ENCODE results near the gene S100A2. TPM values are rescaled to one million over a fixed set of nuclear protein-coding genes. Genes with fewer than 3 reads are reported as not detected.
"Not testable (repeated sequence)": the region's sequence is repeated elsewhere in the genome, so short reads cannot be mapped to it uniquely, and the experiment has no call there.

S100A2 gene
- total and polyA plus RNA-seq, 10 donors: 0.60 to 5.2 (median 0.97) TPM; not detected in 5

DNA sequence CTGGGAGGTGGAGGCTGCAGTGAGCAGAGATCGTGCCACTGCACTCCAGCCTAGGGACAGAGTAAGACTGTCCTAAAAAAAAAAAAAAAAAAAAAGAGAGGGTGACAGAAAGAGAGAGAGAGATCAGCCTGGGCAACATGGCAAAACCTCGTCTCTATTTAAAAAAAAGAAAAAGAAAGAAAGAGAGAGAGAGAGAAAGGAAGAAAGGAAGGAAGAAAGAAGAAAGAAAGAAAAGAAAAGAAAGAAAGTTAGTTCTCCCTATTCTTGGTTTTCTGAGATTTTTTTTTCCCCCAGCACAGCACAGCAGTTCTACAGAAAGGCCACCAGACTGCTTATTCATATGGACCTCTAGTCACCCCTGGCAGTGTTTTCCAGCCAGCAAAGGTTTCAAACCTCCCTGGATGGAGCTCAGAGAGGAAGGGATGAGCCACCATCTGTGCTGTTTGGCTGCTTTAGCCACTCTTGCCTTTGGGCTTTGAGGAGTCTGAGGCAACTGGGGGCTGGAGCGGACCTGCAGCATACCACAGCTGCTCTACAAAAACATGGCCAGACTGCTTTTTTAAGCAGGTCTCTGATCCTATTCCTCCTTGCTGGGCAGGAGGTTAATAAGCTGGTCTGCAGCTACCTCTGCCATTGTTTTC lies 40.4 kb downstream of the S100A2 start:
- 48 to 79% (median 49%) methylated on average over 3 of the region's 3 CpGs for WGBS, 5 donors
- H3K9me3 ChIP-seq: no peaks in the 10 kb centered on the region
- DNase-seq: peak; percentile 29
- H3K4me1 ChIP-seq: peaks cover 0 to 17% (median 0%) of the 10 kb centered on the region in 6 donors
- no peak overlapping the region for H3K4me3 ChIP-seq
- TF ChIP-seq POLR2A (IDR thresholded peaks at IDR 0.05) (no peak), POLR2AphosphoS5 (IDR thresholded peaks at IDR 0.05) (no peak)
- peak overlapping the region in 1 of 8 donors; percentile 76 for H3K27ac ChIP-seq
- H3K27me3 ChIP-seq (replicated peaks in 1 of 7): no peaks in the 10 kb centered on the region
- intact Hi-C loops (cut with DNase I; ENCODE audit: low total_unique reads): no loop called here
- no peaks in the 10 kb centered on the region for H3K36me3 ChIP-seq

DNA sequence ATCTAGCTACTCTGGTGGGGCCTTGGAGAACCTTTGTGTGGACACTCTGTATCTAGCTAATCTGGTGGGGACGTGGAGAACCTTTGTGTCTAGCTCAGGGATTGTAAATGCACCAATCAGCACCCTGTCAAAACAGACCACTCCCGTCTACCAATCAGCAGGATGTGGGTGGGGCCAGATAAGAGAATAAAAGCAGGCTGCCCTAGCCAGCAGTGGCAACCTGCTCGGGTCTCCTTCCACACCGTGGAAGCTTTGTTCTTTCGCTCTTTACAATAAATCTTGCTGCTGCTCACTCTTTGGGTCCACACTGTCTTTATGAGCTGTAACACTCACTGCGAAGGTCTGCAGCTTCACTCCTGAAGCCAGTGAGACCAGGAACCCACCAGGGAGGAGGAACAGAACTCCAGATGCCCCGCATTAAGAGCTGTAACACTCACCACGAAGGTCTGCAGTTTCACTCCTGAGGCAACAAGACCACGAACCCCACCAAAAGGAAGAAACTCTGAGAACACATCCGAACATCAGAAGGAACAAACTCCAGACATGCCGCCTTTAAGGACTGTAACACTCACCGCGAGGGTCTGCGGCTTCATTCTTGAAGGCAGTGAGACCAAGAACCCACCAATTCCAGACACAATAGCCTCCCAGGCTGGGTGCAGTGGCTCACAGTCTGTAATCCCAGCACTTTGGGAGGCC lies 43.1 kb downstream of the S100A2 start:
- peak; percentile 16 for DNase-seq
- H3K4me1 ChIP-seq: peaks cover 0 to 24% (median 0%) of the 10 kb centered on the region in 6 donors
- H3K27me3 ChIP-seq (replicated peaks in 1 of 7); intact Hi-C loops (cut with DNase I; ENCODE audit: low total_unique reads); H3K4me3 ChIP-seq; H3K9me3 ChIP-seq; H3K27ac ChIP-seq; H3K36me3 ChIP-seq: not testable (repeated sequence)
- WGBS, 5 donors: 62 to 72% (median 65%) methylated on average over 13 to 14 of the region's 14 CpGs

DNA sequence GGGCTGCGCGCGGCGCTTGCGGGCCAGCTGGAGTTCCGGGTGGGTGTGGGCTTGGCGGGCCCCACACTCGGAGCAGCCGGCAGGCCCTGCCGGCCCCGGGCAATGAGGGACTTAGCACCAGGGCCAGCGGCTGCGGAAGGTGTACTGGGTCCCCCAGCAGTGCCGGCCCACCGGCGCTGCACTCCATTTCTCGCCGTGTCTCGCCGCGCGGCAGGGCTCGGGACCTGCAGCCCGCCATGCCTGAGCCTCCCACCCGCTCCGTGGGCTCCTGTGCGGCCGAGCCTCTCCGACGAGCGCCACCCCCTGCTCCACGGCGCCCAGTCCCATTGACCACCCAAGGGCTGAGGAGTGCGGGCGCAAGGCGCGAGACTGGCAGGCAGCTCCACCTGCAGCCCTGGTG lies 43.8 kb downstream of the S100A2 start:
- H3K9me3 ChIP-seq; H3K36me3 ChIP-seq; H3K27ac ChIP-seq; DNase-seq; H3K4me3 ChIP-seq; intact Hi-C loops (cut with DNase I; ENCODE audit: low total_unique reads); H3K27me3 ChIP-seq (replicated peaks in 1 of 7): not testable (repeated sequence)
- 95 to 99% (median 97%) methylated on average over 22 to 37 of the region's 37 CpGs for WGBS, 5 donors
- H3K4me1 ChIP-seq: peaks cover 0 to 20% (median 0%) of the 10 kb centered on the region in 6 donors

DNA sequence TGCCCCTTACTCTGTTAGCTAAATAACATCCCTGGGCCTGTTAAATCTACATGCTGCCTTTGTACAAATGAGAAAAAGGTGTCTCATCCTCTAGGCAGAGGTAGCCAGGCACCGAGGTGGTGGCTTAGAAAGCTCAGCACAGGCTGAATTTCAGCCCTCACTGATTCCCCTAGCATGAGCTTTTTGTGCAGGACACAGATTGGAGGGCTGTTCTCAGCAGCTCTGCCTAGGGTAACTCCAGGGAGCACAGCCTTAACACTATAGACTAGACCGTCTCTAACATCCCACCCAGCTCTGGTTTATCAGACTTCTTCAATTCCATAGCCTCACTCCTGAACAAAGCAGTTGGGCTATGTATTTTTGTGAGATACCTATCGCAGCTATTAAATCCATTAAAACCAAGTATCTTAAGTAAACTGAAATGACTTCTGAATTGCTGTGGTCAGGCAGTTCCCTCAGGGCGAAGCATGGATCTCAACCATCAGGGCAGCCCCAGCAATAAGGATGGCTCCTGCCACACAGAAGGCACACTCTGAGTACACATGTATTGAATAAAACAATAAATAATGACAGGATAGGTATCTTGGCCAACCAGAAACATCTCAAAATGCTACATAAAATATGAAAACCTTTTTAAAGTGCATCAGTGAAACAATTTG lies 44.7 kb downstream of the S100A2 start:
- H3K27me3 ChIP-seq (replicated peaks in 1 of 7): no peaks in the 10 kb centered on the region
- H3K4me1 ChIP-seq: peaks cover 0 to 16% (median 0%) of the 10 kb centered on the region in 6 donors
- intact Hi-C loops (cut with DNase I; ENCODE audit: low total_unique reads): no loop called here
- 89 to 99% (median 94%) methylated on average over 4 of the region's 4 CpGs for WGBS, 5 donors
- TF ChIP-seq, protein P1, sequence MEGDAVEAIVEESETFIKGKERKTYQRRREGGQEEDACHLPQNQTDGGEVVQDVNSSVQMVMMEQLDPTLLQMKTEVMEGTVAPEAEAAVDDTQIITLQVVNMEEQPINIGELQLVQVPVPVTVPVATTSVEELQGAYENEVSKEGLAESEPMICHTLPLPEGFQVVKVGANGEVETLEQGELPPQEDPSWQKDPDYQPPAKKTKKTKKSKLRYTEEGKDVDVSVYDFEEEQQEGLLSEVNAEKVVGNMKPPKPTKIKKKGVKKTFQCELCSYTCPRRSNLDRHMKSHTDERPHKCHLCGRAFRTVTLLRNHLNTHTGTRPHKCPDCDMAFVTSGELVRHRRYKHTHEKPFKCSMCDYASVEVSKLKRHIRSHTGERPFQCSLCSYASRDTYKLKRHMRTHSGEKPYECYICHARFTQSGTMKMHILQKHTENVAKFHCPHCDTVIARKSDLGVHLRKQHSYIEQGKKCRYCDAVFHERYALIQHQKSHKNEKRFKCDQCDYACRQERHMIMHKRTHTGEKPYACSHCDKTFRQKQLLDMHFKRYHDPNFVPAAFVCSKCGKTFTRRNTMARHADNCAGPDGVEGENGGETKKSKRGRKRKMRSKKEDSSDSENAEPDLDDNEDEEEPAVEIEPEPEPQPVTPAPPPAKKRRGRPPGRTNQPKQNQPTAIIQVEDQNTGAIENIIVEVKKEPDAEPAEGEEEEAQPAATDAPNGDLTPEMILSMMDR (IDR thresholded peaks at IDR 0.05 in 8 of 11, conservative IDR thresholded peaks at IDR 0.05 in 3 of 11): no peak
- TF ChIP-seq POLR2AphosphoS5 (IDR thresholded peaks at IDR 0.05): no peak
- TF ChIP-seq POLR2A (IDR thresholded peaks at IDR 0.05): no peak
- no peak overlapping the region for H3K27ac ChIP-seq
- no peak overlapping the region for H3K4me3 ChIP-seq
- H3K9me3 ChIP-seq: no peaks in the 10 kb centered on the region
- DNase-seq: no peak
- H3K36me3 ChIP-seq: no peaks in the 10 kb centered on the region

DNA sequence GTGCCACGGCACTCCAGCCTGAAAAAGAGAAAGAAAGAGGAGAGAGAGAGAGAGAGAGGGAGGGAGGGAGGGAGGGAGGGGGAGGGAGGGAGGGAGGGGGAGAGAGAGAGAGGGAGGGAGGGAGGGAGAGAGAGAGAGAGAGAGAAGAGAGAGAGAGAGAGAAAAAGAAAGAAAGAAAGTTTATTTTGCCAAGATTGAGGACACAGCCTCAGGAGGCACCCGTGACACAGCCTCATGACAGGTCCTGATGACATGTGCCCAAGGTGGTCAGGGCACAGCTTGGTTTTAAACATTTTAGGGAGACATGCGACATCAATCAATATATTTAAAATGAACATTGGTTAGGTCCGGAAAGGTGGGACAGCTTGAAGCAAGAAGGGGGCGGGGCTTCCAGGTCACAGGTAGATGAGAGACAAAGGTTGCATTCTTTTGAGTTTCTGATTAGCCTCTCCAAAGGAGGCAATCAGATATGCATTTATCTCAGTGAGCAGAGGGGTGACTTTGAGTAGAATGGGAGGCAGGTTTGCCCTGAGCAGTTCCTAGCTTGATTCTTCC lies 45.4 kb downstream of the S100A2 start:
- H3K36me3 ChIP-seq; H3K9me3 ChIP-seq; H3K27me3 ChIP-seq (replicated peaks in 1 of 7); H3K4me3 ChIP-seq; intact Hi-C loops (cut with DNase I; ENCODE audit: low total_unique reads); DNase-seq; H3K27ac ChIP-seq: not testable (repeated sequence)
- H3K4me1 ChIP-seq: peaks cover 0 to 22% (median 7%) of the 10 kb centered on the region in 6 donors
- 91 to 97% (median 93%) methylated on average over 4 to 5 of the region's 5 CpGs for WGBS, 5 donors

DNA sequence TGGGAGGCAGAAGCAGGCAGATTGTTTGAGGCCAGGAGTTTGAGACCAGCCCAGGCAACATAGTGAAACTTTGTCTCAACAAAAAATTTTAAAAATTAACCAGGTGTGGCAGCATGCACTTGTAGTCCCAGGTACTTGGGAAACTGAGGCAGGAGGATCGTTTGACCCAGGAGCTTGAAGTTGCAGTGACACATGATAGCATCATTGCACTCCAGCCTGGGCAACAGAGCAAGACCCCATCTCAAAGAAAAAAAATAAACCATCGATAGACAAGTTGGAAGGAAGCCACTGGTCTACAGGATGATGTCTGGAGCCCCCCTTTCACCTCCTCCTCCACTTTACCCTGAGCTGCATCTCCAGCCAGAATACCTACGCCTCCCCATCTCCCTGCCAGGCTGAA lies 46.4 kb downstream of the S100A2 start:
- Histone ChIP-seq H3K36me3 (no peaks in the 10 kb centered on the region), H3K4me3 (no peak overlapping the region), H3K27ac (no peak overlapping the region), H3K4me1 (peaks cover 0 to 32% (median 9%) of the 10 kb centered on the region in 6 donors), H3K9me3 (no peaks in the 10 kb centered on the region), H3K27me3 (replicated peaks in 1 of 7) (no peaks in the 10 kb centered on the region)
- TF ChIP-seq, protein P1 (IDR thresholded peaks at IDR 0.05 in 8 of 11, conservative IDR thresholded peaks at IDR 0.05 in 3 of 11): no peak
- no peak for TF ChIP-seq POLR2A (IDR thresholded peaks at IDR 0.05)
- no peak for TF ChIP-seq POLR2AphosphoS5 (IDR thresholded peaks at IDR 0.05)
- intact Hi-C loops (cut with DNase I; ENCODE audit: low total_unique reads): no loop called here
- WGBS, 5 donors: 83 to 92% (median 90%) methylated on average over 3 of the region's 3 CpGs
- DNase-seq: no peak

Measured in spleen (tissue), 11 donors.